Muscle of arm (tissue), 14 donors: ENCODE results near the gene STAT6. TPM values are rescaled to one million over a fixed set of nuclear protein-coding genes. Genes with fewer than 3 reads are reported as not detected.
A peak's percentile ranks its signal among the peaks of the same experiment; 100 is the strongest.

Experiments used
- DNase-seq: peaks from one replicate; pipeline ENCODE4 v3.0.0-alpha.2; 2013
- long read RNA-seq, 11 donors: transcript quantifications; one replicate each; lab custom pipeline, GENCODE V29; 2026
- polyA plus RNA-seq, 12 donors: library from polyadenylated mRNA; unstranded; fragments of 120-200 nt; gene quantifications; one replicate each; pipeline ENCODE4 v1.2.1, GENCODE V29; 2013; ENCODE audit not compliant: insufficient read length in 12 of 12

STAT6 gene
- polyA plus RNA-seq: 100 to 1,000 TPM in 1 of 12 donors, 10 to 100 TPM in 10, not detected in 1; 24.1 to 145 (median 40.5) TPM
- long read RNA-seq, donor 1, full-length matches to known transcripts: 14 of 102 reads
- long read RNA-seq, donor 1, partial matches to known transcripts: 78 of 102 reads
- long read RNA-seq, donor 1, other reads (novel, unspliced or antisense): 10 of 102 reads
- long read RNA-seq, donor 2, partial matches to known transcripts: 0 of 1 reads
- long read RNA-seq, donor 2, other reads (novel, unspliced or antisense): 0 of 1 reads
- long read RNA-seq, donor 3, partial matches to known transcripts: 0 of 1 reads
- long read RNA-seq, donor 3, other reads (novel, unspliced or antisense): 0 of 1 reads
- long read RNA-seq, donor 4, partial matches to known transcripts: 34 of 35 reads
- long read RNA-seq, donor 4, other reads (novel, unspliced or antisense): 0 of 35 reads
- long read RNA-seq, donor 5: 0 reads
- long read RNA-seq, donor 6, full-length matches to known transcripts: 2 of 2 reads
- long read RNA-seq, donor 6, partial matches to known transcripts: 0 of 2 reads
- long read RNA-seq, donor 6, other reads (novel, unspliced or antisense): 0 of 2 reads
- long read RNA-seq, donor 7, partial matches to known transcripts: 0 of 1 reads
- long read RNA-seq, donor 7, other reads (novel, unspliced or antisense): 0 of 1 reads
- long read RNA-seq, donor 8, transcript STAT6-224 (3 exons, 1,569 nt): major isoform, 8 of 192 reads
- long read RNA-seq, donor 8, partial matches to known transcripts: 184 of 192 reads
- long read RNA-seq, donor 8, other reads (novel, unspliced or antisense): 0 of 192 reads
- long read RNA-seq, donor 9, partial matches to known transcripts: 0 of 1 reads
- long read RNA-seq, donor 9, other reads (novel, unspliced or antisense): 0 of 1 reads
- long read RNA-seq, donor 10, partial matches to known transcripts: 0 of 2 reads
- long read RNA-seq, donor 10, other reads (novel, unspliced or antisense): 0 of 2 reads
- long read RNA-seq, donor 11, partial matches to known transcripts: 0 of 1 reads
- long read RNA-seq, donor 11, other reads (novel, unspliced or antisense): 0 of 1 reads

- peak; percentile 84 for DNase-seq
These were observed at the start of gene STAT6 for GRCh38 chr12:57111031-57111734. STAT6 (minus strand) TSS chr12:57111362; CDS start chr12:57108278, 3,084 bp downstream.

GRCh38 chr12:57160741-57161140 is 49.6 kb upstream of the STAT6 start:
- no peak for DNase-seq

GRCh38 chr12:57160040-57160439 is 48.9 kb upstream of the STAT6 start:
- DNase-seq: no peak

GRCh38 chr12:57159311-57159710 is 48.1 kb upstream of the STAT6 start:
- DNase-seq: no peak

- DNase-seq: no peak
These were observed 47.5 kb upstream of the STAT6 start for GRCh38 chr12:57158665-57159064.

- DNase-seq: no peak
These were observed 47.0 kb upstream of the STAT6 start for GRCh38 chr12:57158186-57158585.

- no peak for DNase-seq
These were observed 46.5 kb upstream of the STAT6 start for GRCh38 chr12:57157588-57158173.

- DNase-seq: no peak
These were observed 45.7 kb upstream of the STAT6 start for GRCh38 chr12:57156701-57157403.

- no peak for DNase-seq
These were observed 43.8 kb upstream of the STAT6 start for GRCh38 chr12:57154804-57155434.

- DNase-seq: no peak
These were observed 42.9 kb upstream of the STAT6 start for GRCh38 chr12:57154076-57154475.

- DNase-seq: no peak
These were observed 42.3 kb upstream of the STAT6 start for GRCh38 chr12:57153415-57153997.

- no peak for DNase-seq
These were observed 41.5 kb upstream of the STAT6 start for GRCh38 chr12:57152639-57153038.

GRCh38 chr12:57151741-57152630 is 40.8 kb upstream of the STAT6 start:
- DNase-seq: peak; percentile 71

GRCh38 chr12:57150400-57151000 is 39.3 kb upstream of the STAT6 start:
- no peak for DNase-seq

- DNase-seq: peak; percentile 84
These were observed 38.2 kb upstream of the STAT6 start for GRCh38 chr12:57149245-57149900.

- DNase-seq: no peak
These were observed 37.5 kb upstream of the STAT6 start for GRCh38 chr12:57148469-57149244.
